HepG2 (cell line): Measurements from ENCODE around the gene SIX3. TPM values are rescaled to one million over a fixed set of nuclear protein-coding genes. Genes with fewer than 3 reads are reported as not detected.
A peak's percentile ranks its signal among the peaks of the same experiment; 100 is the strongest.

Experiments
- BCL6 ChIP-seq: IDR thresholded peaks from 2 replicates; pipeline ENCODE4 v1.6.1; 2016; ENCODE audit warnings: missing genetic modification reagents, missing compliant biosample characterization
- KDM3A ChIP-seq: IDR thresholded peaks from 2 replicates; pipeline ENCODE4 v1.6.1; 2018; ENCODE audit warnings: low read depth, missing compliant biosample characterization
- KDM5B ChIP-seq: sonication (generic); formaldehyde crosslinking; IDR thresholded peaks from 2 replicates; pipeline ENCODE4 v1.4.0; 2020; ENCODE audit warnings: missing genetic modification reagents, mild to moderate bottlenecking, borderline replicate concordance
- MIER2 ChIP-seq: IDR thresholded peaks from 2 replicates; pipeline ENCODE4 v1.6.1; 2016; ENCODE audit warnings: missing biosample characterization, missing genetic modification reagents
- MTA1 ChIP-seq: sonication (generic); formaldehyde crosslinking; IDR thresholded peaks from 2 replicates; pipeline ENCODE4 v1.4.0; 2020; ENCODE audit warnings: missing genetic modification reagents, mild to moderate bottlenecking, borderline replicate concordance
- PHF5A ChIP-seq: IDR thresholded peaks from one replicate; pipeline ENCODE4 v1.6.1; 2018; ENCODE audit warnings: low read depth, missing genetic modification reagents; ENCODE audit not compliant: unreplicated experiment
- RBFOX2 ChIP-seq: fragments of 200-400 bp; formaldehyde crosslinking; IDR thresholded peaks from 2 replicates; pipeline ENCODE4 v1.6.1; 2017; ENCODE audit warnings: low read depth, mild to moderate bottlenecking, low read length
- RXRB ChIP-seq: IDR thresholded peaks from 2 replicates; pipeline ENCODE4 v1.6.1; 2016; ENCODE audit warnings: borderline replicate concordance, missing genetic modification reagents, missing compliant biosample characterization
- ZNF225 ChIP-seq: sonication (generic); formaldehyde crosslinking; IDR thresholded peaks from 2 replicates; pipeline ENCODE4 v1.4.0; 2020; ENCODE audit warnings: mild to moderate bottlenecking, missing genetic modification reagents
- ZNF329 ChIP-seq: sonication (generic); formaldehyde crosslinking; IDR thresholded peaks from 2 replicates; pipeline ENCODE4 v1.9.0; 2021; ENCODE audit warnings: low read depth, mild to moderate bottlenecking, missing genetic modification reagents
- ZNF557 ChIP-seq: sonication (generic); formaldehyde crosslinking; IDR thresholded peaks from 2 replicates; pipeline ENCODE4 v1.4.0; 2020; ENCODE audit warnings: missing genetic modification reagents
- ZNF768 ChIP-seq: sonication (generic); formaldehyde crosslinking; IDR thresholded peaks from 2 replicates; pipeline ENCODE4 v1.4.0; 2020; ENCODE audit warnings: missing genetic modification reagents
- ZNF841 ChIP-seq: sonication (generic); formaldehyde crosslinking; IDR thresholded peaks from 2 replicates; pipeline ENCODE4 v1.8.1; 2023; ENCODE audit warnings: missing genetic modification reagents, borderline replicate concordance
- polyA plus RNA-seq, 8 experiments: library from polyadenylated mRNA; depleted of rRNA in 3 of 8; stranded (reverse) in 7 of 8; unstranded in 1 of 8; fragments of >200 nt; fragmentation: Illumina TruSeq in 4 of 8; extraction: Trizol in 4 of 8; gene quantifications; 2 replicates each; pipeline versions ENCODE4 v1.2.1 to v1.2.3, GENCODE V29; 2011 to 2016; ENCODE audit warnings: low read depth in 4 of 8, missing spikeins in 1 of 8, mixed read lengths in 1 of 8; ENCODE audit not compliant: insufficient read depth in 1 of 8
- total RNA-seq, 5 experiments: library from RNA; depleted of rRNA; stranded (reverse); fragments of >200 nt; fragmentation: Illumina TruSeq; extraction: Trizol; gene quantifications; 2 replicates each; pipeline ENCODE4 v1.2.3, GENCODE V29; 2016; ENCODE audit warnings: low read depth in 1 of 5
- TF ChIP-seq, protein P1 (sequence below): sonication (generic); formaldehyde crosslinking; IDR thresholded peaks from 2 replicates; pipeline ENCODE4 v1.4.0; 2020; ENCODE audit warnings: missing genetic modification reagents
- TF ChIP-seq, protein P2 (sequence below): IDR thresholded peaks from 2 replicates; pipeline ENCODE4 v1.6.1; 2012; ENCODE audit warnings: low read length, improper control_type of control experiment
- TF ChIP-seq, protein P3 (sequence below): sonication (generic); formaldehyde crosslinking; IDR thresholded peaks from 2 replicates; pipeline ENCODE4 v1.4.0; 2020; ENCODE audit warnings: mild to moderate bottlenecking, missing genetic modification reagents
- TF ChIP-seq, protein P4 (sequence below): sonication (generic); formaldehyde crosslinking; IDR thresholded peaks from 2 replicates; pipeline ENCODE4 v1.4.0; 2020; ENCODE audit warnings: missing genetic modification reagents
- TF ChIP-seq, protein P5 (sequence below): sonication (generic); formaldehyde crosslinking; IDR thresholded peaks from 2 replicates; pipeline ENCODE4 v1.4.0; 2020; ENCODE audit warnings: missing genetic modification reagents, borderline replicate concordance

SIX3 gene
- total and polyA plus RNA-seq, 2 of the 13 experiments (the other 11 are each of a cell fraction or from before 2014, with no cell fraction given): not detected

- peak; percentile 29; the same call in 1 of the 2 replicates for TF ChIP-seq RXRB
- TF ChIP-seq RBFOX2: no peak
- no peak for TF ChIP-seq ZNF557
- TF ChIP-seq MIER2: no peak
- TF ChIP-seq, protein P1, sequence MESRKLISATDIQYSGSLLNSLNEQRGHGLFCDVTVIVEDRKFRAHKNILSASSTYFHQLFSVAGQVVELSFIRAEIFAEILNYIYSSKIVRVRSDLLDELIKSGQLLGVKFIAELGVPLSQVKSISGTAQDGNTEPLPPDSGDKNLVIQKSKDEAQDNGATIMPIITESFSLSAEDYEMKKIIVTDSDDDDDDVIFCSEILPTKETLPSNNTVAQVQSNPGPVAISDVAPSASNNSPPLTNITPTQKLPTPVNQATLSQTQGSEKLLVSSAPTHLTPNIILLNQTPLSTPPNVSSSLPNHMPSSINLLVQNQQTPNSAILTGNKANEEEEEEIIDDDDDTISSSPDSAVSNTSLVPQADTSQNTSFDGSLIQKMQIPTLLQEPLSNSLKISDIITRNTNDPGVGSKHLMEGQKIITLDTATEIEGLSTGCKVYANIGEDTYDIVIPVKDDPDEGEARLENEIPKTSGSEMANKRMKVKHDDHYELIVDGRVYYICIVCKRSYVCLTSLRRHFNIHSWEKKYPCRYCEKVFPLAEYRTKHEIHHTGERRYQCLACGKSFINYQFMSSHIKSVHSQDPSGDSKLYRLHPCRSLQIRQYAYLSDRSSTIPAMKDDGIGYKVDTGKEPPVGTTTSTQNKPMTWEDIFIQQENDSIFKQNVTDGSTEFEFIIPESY (CRISPR knock-in tag): 0 out of 2 replicates have a peak, but pooled peaks have one; percentile 24
- peak; percentile 55; the same call in 1 of the 2 replicates for TF ChIP-seq KDM3A
- peak; percentile 82; the same call in 1 of the 2 replicates for TF ChIP-seq KDM5B (CRISPR knock-in tag)
- TF ChIP-seq, protein P2, sequence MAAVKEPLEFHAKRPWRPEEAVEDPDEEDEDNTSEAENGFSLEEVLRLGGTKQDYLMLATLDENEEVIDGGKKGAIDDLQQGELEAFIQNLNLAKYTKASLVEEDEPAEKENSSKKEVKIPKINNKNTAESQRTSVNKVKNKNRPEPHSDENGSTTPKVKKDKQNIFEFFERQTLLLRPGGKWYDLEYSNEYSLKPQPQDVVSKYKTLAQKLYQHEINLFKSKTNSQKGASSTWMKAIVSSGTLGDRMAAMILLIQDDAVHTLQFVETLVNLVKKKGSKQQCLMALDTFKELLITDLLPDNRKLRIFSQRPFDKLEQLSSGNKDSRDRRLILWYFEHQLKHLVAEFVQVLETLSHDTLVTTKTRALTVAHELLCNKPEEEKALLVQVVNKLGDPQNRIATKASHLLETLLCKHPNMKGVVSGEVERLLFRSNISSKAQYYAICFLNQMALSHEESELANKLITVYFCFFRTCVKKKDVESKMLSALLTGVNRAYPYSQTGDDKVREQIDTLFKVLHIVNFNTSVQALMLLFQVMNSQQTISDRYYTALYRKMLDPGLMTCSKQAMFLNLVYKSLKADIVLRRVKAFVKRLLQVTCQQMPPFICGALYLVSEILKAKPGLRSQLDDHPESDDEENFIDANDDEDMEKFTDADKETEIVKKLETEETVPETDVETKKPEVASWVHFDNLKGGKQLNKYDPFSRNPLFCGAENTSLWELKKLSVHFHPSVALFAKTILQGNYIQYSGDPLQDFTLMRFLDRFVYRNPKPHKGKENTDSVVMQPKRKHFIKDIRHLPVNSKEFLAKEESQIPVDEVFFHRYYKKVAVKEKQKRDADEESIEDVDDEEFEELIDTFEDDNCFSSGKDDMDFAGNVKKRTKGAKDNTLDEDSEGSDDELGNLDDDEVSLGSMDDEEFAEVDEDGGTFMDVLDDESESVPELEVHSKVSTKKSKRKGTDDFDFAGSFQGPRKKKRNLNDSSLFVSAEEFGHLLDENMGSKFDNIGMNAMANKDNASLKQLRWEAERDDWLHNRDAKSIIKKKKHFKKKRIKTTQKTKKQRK: no peak
- TF ChIP-seq ZNF329 (CRISPR knock-in tag): no peak
- peak; percentile 55; the same call in 1 of the 2 replicates for TF ChIP-seq ZNF225 (CRISPR knock-in tag)
- TF ChIP-seq, protein P3, sequence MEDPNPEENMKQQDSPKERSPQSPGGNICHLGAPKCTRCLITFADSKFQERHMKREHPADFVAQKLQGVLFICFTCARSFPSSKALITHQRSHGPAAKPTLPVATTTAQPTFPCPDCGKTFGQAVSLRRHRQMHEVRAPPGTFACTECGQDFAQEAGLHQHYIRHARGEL: no peak
- TF ChIP-seq ZNF768: peak; percentile 57; the same call in 1 of the 2 replicates
- TF ChIP-seq, protein P4, sequence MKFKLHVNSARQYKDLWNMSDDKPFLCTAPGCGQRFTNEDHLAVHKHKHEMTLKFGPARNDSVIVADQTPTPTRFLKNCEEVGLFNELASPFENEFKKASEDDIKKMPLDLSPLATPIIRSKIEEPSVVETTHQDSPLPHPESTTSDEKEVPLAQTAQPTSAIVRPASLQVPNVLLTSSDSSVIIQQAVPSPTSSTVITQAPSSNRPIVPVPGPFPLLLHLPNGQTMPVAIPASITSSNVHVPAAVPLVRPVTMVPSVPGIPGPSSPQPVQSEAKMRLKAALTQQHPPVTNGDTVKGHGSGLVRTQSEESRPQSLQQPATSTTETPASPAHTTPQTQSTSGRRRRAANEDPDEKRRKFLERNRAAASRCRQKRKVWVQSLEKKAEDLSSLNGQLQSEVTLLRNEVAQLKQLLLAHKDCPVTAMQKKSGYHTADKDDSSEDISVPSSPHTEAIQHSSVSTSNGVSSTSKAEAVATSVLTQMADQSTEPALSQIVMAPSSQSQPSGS (CRISPR knock-in tag): 0 out of 2 replicates have a peak, but pooled peaks have one; percentile 39
- TF ChIP-seq, protein P5, sequence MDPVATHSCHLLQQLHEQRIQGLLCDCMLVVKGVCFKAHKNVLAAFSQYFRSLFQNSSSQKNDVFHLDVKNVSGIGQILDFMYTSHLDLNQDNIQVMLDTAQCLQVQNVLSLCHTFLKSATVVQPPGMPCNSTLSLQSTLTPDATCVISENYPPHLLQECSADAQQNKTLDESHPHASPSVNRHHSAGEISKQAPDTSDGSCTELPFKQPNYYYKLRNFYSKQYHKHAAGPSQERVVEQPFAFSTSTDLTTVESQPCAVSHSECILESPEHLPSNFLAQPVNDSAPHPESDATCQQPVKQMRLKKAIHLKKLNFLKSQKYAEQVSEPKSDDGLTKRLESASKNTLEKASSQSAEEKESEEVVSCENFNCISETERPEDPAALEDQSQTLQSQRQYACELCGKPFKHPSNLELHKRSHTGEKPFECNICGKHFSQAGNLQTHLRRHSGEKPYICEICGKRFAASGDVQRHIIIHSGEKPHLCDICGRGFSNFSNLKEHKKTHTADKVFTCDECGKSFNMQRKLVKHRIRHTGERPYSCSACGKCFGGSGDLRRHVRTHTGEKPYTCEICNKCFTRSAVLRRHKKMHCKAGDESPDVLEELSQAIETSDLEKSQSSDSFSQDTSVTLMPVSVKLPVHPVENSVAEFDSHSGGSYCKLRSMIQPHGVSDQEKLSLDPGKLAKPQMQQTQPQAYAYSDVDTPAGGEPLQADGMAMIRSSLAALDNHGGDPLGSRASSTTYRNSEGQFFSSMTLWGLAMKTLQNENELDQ (CRISPR knock-in tag): no peak
- TF ChIP-seq PHF5A: peak; percentile 55
- TF ChIP-seq ZNF841 (CRISPR knock-in tag): no peak
- TF ChIP-seq MTA1: peak; percentile 58; the same call in 1 of the 2 replicates
- TF ChIP-seq BCL6 (CRISPR knock-in tag): peak; percentile 42
Observed at GRCh38 chr2:44955593-44956392, 14.3 kb downstream of the SIX3 start (continued).
